ENCODE data around the gene CAMK4.

- TF ChIP-seq POLR2AphosphoS5 (IDR thresholded peaks at IDR 0.05; ENCODE audit: low read depth, low read length) (no peak), TAF1 (IDR thresholded peaks at IDR 0.05; ENCODE audit: low read depth, low read length) (no peak)
These were observed 303.9 kb downstream of the CAMK4 start for GRCh38 chr5:111528056-111528455.

All from GM12891 (cell line).